Gastroesophageal sphincter (tissue), 4 donors: ENCODE results near the gene NEMP1. TPM values are rescaled to one million over a fixed set of nuclear protein-coding genes. Genes with fewer than 3 reads are reported as not detected.

ENCODE experiments used
- ATAC-seq: fragments of 150-250 bp; one replicate; pipeline ENCODE4 v1.9.1; 2016; ENCODE audit warnings: mild to moderate bottlenecking, moderate library complexity
- H3K27ac ChIP-seq, 4 donors: fragments of 200-600 bp; sonication (generic) in 3 of 4; 1 replicate in 3 of 4; 2 replicates in 1 of 4; pipeline ENCODE4 v1.5.1; 2016 to 2019
- H3K27me3 ChIP-seq: fragments of 200-600 bp; sonication (generic); one replicate; pipeline ENCODE4 v1.5.1; 2019
- H3K36me3 ChIP-seq, 2 donors: fragments of 200-600 bp; sonication (generic); one replicate each; pipeline ENCODE4 v1.5.1; 2019; ENCODE audit warnings: control low read depth in 1 of 2
- H3K4me1 ChIP-seq, 3 donors: fragments of 200-600 bp; sonication (generic); 1 replicate in 2 of 3; 2 replicates in 1 of 3; pipeline ENCODE4 v1.5.1; 2016 to 2019; ENCODE audit warnings: control low read depth in 2 of 3
- H3K4me3 ChIP-seq, 2 donors: fragments of 200-600 bp; sonication (generic); one replicate each; pipeline ENCODE4 v1.5.1; 2019; ENCODE audit warnings: mild to moderate bottlenecking in 1 of 2, moderate library complexity in 1 of 2
- H3K9me3 ChIP-seq, 3 donors: fragments of 200-600 bp; sonication (generic); one replicate each; pipeline ENCODE4 v1.5.1; 2017 to 2019; ENCODE audit warnings: control low read depth in 2 of 3
- EP300 ChIP-seq: sonication (generic); formaldehyde crosslinking; IDR thresholded peaks from one replicate; pipeline ENCODE4 v1.6.1; 2017; ENCODE audit warnings: antibody characterized with exemption, mild to moderate bottlenecking
- POLR2A ChIP-seq, 2 donors: fragments of 450-650 bp; IDR thresholded peaks; one replicate each; pipeline ENCODE4 v1.6.1; 2017; ENCODE audit warnings: antibody characterized with exemption in 2 of 2, mild to moderate bottlenecking in 2 of 2, moderate library complexity in 1 of 2
- POLR2AphosphoS5 ChIP-seq: sonication (generic); formaldehyde crosslinking; IDR thresholded peaks from one replicate; pipeline ENCODE4 v1.6.1; 2017; ENCODE audit warnings: antibody characterized with exemption
- WGBS, 2 donors: methylation state at CpG; one replicate each; pipeline ENCODE4 v1.1.5; 2018; ENCODE audit warnings: low coverage in 1 of 2; 5-methylcytosine and 5-hydroxymethylcytosine counted together
- total RNA-seq, 4 donors: library from RNA; depleted of rRNA; stranded (reverse); fragments of >200 nt; gene quantifications; one replicate each; pipeline ENCODE4 v1.1.0, GENCODE V29; 2016
- TF ChIP-seq, protein P1 (sequence below), 4 experiments: fragments of 200-600 bp in 2 of 4; fragments of 450-650 bp in 2 of 4; sonication (generic) in 1 of 4; IDR thresholded peaks; one replicate each; pipeline ENCODE4 v1.5.1; 2017 to 2019; ENCODE audit warnings: antibody characterized with exemption in 4 of 4, mild to moderate bottlenecking in 2 of 4, moderate library complexity in 2 of 4

NEMP1 gene
- total RNA-seq, 4 donors from 2014 or later = 11.8 to 14.9 (median 12.7) TPM

DNA sequence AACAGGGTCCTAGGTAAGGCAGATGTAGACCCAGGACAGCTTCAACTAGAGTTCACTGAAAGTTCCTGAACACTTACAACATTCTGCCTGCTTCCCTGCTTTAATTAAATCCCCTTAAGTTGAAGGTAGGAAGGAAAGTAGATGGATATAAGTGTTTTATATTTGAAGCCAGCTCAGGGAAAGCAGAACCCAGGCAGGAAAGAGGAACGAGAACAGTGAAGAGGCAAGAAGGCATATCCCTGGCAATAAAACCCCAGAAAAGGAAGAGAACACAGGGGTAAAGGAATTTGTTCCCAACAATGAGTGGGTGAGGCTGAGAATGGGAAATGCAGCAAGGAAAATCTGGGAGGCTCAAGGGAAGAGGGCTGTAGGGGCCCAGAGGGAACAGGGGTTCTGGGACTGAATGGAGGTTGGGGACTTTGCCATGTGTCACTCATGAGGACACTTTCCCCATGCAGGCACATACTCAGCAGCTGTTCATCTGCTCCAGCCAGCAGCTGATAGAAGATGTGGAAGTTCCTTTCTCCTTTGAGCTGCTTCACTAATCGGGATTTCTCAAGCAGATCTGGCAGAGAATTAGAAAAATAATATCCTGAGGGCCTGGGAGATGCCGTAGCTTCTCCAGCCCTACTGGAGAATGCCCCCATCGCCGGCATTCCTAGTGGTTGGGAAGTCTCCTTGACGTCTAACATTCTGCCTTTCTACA, 32.4 kb downstream of the NEMP1 start:
- no peak for ATAC-seq
- TF ChIP-seq EP300 (no peak), POLR2A (IDR thresholded peaks at IDR 0.05) (no peak), POLR2AphosphoS5 (no peak)
- TF ChIP-seq, protein P1, sequence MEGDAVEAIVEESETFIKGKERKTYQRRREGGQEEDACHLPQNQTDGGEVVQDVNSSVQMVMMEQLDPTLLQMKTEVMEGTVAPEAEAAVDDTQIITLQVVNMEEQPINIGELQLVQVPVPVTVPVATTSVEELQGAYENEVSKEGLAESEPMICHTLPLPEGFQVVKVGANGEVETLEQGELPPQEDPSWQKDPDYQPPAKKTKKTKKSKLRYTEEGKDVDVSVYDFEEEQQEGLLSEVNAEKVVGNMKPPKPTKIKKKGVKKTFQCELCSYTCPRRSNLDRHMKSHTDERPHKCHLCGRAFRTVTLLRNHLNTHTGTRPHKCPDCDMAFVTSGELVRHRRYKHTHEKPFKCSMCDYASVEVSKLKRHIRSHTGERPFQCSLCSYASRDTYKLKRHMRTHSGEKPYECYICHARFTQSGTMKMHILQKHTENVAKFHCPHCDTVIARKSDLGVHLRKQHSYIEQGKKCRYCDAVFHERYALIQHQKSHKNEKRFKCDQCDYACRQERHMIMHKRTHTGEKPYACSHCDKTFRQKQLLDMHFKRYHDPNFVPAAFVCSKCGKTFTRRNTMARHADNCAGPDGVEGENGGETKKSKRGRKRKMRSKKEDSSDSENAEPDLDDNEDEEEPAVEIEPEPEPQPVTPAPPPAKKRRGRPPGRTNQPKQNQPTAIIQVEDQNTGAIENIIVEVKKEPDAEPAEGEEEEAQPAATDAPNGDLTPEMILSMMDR (IDR thresholded peaks at IDR 0.05) = no peak
- Histone ChIP-seq H3K9me3 (no peaks in the 10 kb centered on the region), H3K27ac (no peak overlapping the region), H3K4me1 (no peaks in the 10 kb centered on the region), H3K27me3 (peaks cover 15% of the 10 kb centered on the region), H3K4me3 (no peak overlapping the region), H3K36me3 (no peaks in the 10 kb centered on the region)
- WGBS, 2 donors = 53 to 63% methylated on average over 3 to 4 of the region's 6 CpGs

DNA sequence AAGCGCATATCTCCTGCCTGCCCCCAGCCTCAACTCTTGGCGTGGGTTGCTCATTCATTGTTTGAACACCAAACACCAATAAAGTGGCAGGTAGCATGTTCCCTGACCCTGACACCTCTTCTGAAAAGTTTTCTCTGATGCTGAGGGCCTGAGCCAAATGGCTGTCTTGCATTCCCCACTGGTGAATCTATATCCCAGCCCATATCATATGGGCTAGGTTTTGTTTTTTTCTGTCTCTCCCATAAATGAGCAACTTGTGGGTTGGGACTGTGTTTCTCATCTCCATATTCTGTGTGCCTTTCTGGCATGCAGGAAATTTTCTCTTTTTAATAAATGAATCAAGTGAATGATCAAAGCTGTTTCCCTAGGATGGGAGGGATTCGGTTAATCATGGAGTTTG, 33.7 kb downstream of the NEMP1 start:
- no peak for ATAC-seq
- Histone ChIP-seq H3K27ac (no peak overlapping the region), H3K36me3 (no peaks in the 10 kb centered on the region), H3K9me3 (no peaks in the 10 kb centered on the region), H3K27me3 (peaks cover 15% of the 10 kb centered on the region), H3K4me1 (no peaks in the 10 kb centered on the region), H3K4me3 (no peak overlapping the region)
- 100% methylated on average over 3 of the region's 3 CpGs; no CpG with 5 or more reads in 1 of the 2 donors for WGBS, 2 donors
- TF ChIP-seq, protein P1 (IDR thresholded peaks at IDR 0.05) = no peak
- no peak for TF ChIP-seq POLR2A (IDR thresholded peaks at IDR 0.05)
- no peak for TF ChIP-seq EP300
- TF ChIP-seq POLR2AphosphoS5 = no peak

DNA sequence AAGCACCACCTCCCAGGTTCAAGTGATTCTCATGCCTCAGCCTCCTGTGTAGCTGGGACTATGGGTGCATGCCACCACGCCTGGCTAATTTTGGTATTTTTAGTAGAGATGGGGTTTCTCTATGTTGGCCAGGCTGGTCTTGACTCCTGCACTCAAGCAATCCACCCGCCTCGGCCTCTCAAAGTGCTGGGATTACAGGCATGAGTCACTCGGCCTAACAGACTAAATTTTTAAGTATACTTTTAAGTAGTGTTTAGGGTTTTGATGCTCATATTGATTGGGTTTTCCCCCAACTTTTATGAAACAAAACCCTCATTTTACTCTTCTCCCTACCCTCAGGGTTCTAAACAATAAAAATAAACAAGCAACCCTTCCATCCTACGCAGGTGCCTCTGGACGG, 34.1 kb downstream of the NEMP1 start:
- Histone ChIP-seq H3K9me3 (no peaks in the 10 kb centered on the region), H3K27me3 (peaks cover 15% of the 10 kb centered on the region), H3K4me3 (no peak overlapping the region), H3K4me1 (no peaks in the 10 kb centered on the region), H3K36me3 (no peaks in the 10 kb centered on the region), H3K27ac (no peak overlapping the region)
- no peak for ATAC-seq
- TF ChIP-seq EP300 (no peak), POLR2A (IDR thresholded peaks at IDR 0.05) (no peak), POLR2AphosphoS5 (no peak)
- TF ChIP-seq, protein P1 (IDR thresholded peaks at IDR 0.05) = no peak
- WGBS, 2 donors = 94% methylated on average over 5 of the region's 6 CpGs; no CpG with 5 or more reads in 1 of the 2 donors

DNA sequence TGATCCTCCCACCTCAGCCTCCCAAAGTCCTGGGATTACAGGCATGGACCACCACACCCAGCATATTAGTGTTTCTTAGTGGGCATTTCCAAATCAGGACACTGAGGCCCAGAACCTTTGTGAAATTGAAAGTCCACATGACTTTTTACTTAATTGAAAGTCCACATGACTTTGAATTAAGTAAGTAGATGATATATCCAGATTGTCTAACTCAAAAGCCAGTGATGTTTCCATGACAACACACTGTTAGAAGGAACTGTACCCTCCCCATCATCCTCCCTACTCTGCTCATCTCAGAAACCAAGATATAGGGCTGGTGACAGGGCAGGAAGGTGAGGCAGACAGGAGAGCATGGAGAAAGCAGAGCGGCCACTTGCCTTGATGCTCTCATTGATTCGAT, 35.9 kb downstream of the NEMP1 start:
- no peak overlapping the region for H3K4me3 ChIP-seq
- no peaks in the 10 kb centered on the region for H3K9me3 ChIP-seq
- H3K27me3 ChIP-seq = peaks cover 15% of the 10 kb centered on the region
- H3K27ac ChIP-seq = no peak overlapping the region
- 92 to 100% methylated on average over 1 to 2 of the region's 2 CpGs for WGBS, 2 donors
- TF ChIP-seq, protein P1 (IDR thresholded peaks at IDR 0.05) = no peak
- TF ChIP-seq EP300 = no peak
- TF ChIP-seq POLR2A (IDR thresholded peaks at IDR 0.05) = no peak
- TF ChIP-seq POLR2AphosphoS5 = no peak
- no peaks in the 10 kb centered on the region for H3K36me3 ChIP-seq
- H3K4me1 ChIP-seq = no peaks in the 10 kb centered on the region
- ATAC-seq = no peak

DNA sequence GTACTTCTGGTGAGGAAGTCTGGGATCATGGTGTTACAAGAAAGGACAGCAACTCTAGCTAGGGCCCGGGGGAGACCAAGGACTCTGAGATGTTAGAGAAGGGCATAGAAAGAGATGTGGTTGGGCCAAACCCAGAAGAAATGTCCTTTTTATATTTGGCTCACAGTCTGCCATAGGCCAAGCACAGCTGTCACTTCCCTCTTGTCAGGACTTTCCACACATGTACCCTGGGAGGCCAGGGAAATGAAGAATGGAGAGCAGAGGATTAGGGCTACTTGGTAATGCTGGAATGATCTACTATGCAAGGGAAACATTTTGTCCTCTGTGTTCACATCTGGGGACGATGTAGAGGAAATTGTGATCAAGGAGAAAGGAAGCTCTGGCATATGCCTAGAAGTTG, 37.8 kb downstream of the NEMP1 start:
- TF ChIP-seq POLR2AphosphoS5 = no peak
- TF ChIP-seq POLR2A (IDR thresholded peaks at IDR 0.05) = no peak
- TF ChIP-seq, protein P1 (IDR thresholded peaks at IDR 0.05) = no peak
- TF ChIP-seq EP300 = no peak
- no peaks in the 10 kb centered on the region for H3K9me3 ChIP-seq
- H3K4me3 ChIP-seq = no peak overlapping the region
- no peak for ATAC-seq
- H3K27me3 ChIP-seq = peaks cover 15% of the 10 kb centered on the region
- no peaks in the 10 kb centered on the region for H3K36me3 ChIP-seq
- no peaks in the 10 kb centered on the region for H3K4me1 ChIP-seq
- H3K27ac ChIP-seq = no peak overlapping the region
- whole genome bisulfite sequencing, 2 donors = 64 to 67% methylated on average over 2 of the region's 2 CpGs
